ENCODE results near the gene CAAP1.
"Not testable (repeated sequence)": the region's sequence is repeated elsewhere in the genome, so short reads cannot be mapped to it uniquely, and the experiment has no call there.

CAAP1 gene

GRCh38 chr9:26828391-26828955, 64.1 kb downstream of the CAAP1 start:
- not testable (repeated sequence) for DNase-seq

GRCh38 chr9:26814799-26815198, 77.8 kb downstream of the CAAP1 start:
- no peak for DNase-seq

GRCh38 chr9:26813247-26813646, 79.4 kb downstream of the CAAP1 start:
- no peak for DNase-seq

GRCh38 chr9:26812217-26812616, 80.4 kb downstream of the CAAP1 start:
- no peak for DNase-seq

- no peak for DNase-seq
Observed at GRCh38 chr9:26811106-26811505, 81.5 kb downstream of the CAAP1 start.

- no peak for DNase-seq
Observed at GRCh38 chr9:26809795-26810194, 82.8 kb downstream of the CAAP1 start.

GRCh38 chr9:26807161-26807560, 85.4 kb downstream of the CAAP1 start:
- DNase-seq: no peak

- DNase-seq: no peak
Observed at GRCh38 chr9:26802921-26803320, 89.7 kb downstream of the CAAP1 start.

- DNase-seq: no peak
Observed at GRCh38 chr9:26801772-26802171, 90.8 kb downstream of the CAAP1 start.

- DNase-seq: no peak
Observed at GRCh38 chr9:26800322-26800721, 92.3 kb downstream of the CAAP1 start.

GRCh38 chr9:26791274-26791673, 101.3 kb downstream of the CAAP1 start:
- no peak for DNase-seq
